Stimulated activated CD4-positive, alpha-beta T cell treated with anti-CD3 and anti-CD28 coated beads, Interleukin-1b, Interleukin-23, amount 100 ng/mL, for 1 hour (primary cell): ENCODE data around the gene CCDC59.
A peak's percentile ranks its signal among the peaks of the same experiment; 100 is the strongest.
"Not testable (repeated sequence)": the region's sequence is repeated elsewhere in the genome, so short reads cannot be mapped to it uniquely, and the experiment has no call there.

Experiments
- DNase-seq, 2 donors: peaks; one replicate each; pipeline ENCODE4 v3.0.0-alpha.2; 2020; ENCODE audit warnings: low read depth in 2 of 2

The CCDC59 gene

DNA sequence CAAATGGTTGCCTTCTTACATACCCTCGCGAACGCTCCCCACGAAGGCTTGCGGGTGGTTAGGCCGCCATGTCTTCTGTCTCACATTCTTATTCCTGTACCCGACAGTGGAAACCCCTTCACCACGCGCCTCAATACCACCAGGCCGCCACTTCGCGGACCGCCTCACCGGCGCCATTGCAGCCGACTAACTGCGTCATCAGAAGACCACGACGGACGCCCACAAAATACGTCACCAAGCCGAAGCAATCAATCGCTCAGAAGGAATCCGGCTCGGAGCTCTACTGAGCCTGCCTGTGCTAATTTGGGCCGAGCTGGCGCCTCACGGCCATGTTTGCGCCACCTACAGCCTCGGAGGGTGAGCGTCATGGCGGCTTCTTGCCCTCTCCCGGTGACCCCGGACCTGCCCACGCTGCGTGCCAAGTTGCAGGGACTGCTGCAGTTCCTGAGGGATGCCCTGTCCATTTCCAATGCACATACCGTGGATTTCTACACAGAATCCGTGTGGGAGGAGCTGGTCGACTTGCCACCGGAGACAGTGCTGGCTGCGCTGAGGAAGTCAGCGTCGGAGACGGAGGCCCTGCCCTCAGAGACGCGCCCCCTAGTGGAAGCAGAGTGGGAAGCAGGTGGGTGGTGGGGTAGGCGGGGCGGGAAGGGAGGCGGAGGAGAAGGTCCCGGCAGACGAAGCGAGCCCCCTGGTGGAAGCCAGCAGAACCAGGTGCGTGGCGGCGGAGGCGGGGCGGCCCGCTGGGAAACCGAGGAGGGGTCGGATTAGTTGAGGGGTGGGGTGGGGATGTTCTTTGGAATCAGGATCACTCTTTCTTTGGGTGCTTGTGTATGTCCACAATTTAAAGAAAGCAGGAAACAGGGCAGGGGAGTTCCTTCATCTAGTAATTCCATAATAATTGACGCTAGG lies at the start of gene CCDC59, which contains the start of gene METTL25:
TSS of gene CCDC59 (minus strand) at position 188 of the 915 bp plus-strand sequence. CDS start at position 177, 11 bp downstream.
TSS of gene METTL25 (plus strand) at position 330 of the 915 bp plus-strand sequence. CDS start at position 367, 37 bp downstream.
- peak; percentile 95 to 97 for DNase-seq

DNA sequence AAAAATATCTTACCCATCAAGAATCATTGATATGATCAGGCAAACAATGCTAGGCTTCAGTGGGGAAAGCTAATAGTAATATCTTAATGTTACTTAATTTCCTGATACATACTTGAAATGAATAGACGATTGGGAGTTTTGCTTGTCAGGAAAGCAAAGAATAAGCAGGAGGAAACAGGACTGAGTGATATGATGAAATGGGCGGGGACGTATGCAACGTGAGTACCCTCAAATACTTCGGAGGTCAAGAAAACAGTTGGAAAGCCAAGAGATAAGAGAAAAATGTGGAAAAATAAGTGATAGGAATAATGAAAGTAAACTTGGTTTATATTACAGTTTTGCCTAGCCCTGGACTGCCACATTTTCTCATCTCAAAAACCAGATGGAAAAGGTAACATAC lies 49.3 kb upstream of the CCDC59 start:
- no peak for DNase-seq

- no peak for DNase-seq
These were observed 48.5 kb upstream of the CCDC59 start for GRCh38 chr12:82406651-82407050.

GRCh38 chr12:82400819-82401218 lies 42.6 kb upstream of the CCDC59 start:
- DNase-seq: no peak

GRCh38 chr12:82398879-82399278 lies 40.7 kb upstream of the CCDC59 start:
- no peak for DNase-seq

GRCh38 chr12:82383930-82384552 lies 25.9 kb upstream of the CCDC59 start:
- DNase-seq: no peak

- no peak for DNase-seq
These were observed 20.8 kb upstream of the CCDC59 start for GRCh38 chr12:82378997-82379396.

DNA sequence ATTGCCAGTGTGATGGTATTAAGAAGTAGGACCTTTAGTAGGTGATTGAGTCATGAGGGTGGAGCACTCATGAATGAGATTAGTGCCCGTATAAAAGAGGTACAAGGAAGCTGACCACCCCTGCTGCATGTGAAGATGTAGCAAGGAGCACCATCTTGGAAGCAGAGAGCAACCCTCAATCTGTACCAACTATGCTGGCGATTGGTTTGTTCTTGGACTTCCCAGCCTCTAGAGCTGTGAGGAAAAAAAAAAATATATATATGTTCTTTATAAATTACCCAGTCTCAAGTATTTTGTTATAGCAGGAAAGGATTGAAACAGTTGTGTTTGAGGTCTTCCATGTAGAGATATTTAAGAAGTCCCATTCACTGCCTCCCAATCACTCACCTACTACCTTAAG lies 17.0 kb upstream of the CCDC59 start:
- no peak for DNase-seq

GRCh38 chr12:82366197-82366596 lies 8.0 kb upstream of the CCDC59 start:
- DNase-seq: no peak

DNA sequence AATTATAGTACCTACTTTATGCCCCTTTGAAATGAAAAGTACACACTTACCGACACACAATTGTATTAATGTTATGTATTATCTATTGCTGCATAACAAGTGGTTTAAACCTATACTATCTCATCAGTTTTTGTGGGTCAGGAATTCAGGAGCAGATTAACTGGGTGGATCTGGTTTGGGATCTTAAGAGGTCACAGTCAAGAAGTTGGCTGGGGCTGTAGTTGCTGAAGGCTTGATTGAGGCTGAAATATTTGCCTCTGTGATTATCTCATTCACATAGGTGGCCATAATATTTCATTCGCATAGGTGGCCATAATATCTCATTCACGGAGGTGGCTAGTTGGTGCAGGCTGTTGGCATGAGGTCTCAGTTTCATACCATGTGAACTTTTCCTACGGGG lies 5.8 kb upstream of the CCDC59 start:
- DNase-seq: no peak

- DNase-seq: no peak
These were observed 3.3 kb upstream of the CCDC59 start for GRCh38 chr12:82361461-82361915.

- DNase-seq: not testable (repeated sequence)
These were observed 2.6 kb upstream of the CCDC59 start for GRCh38 chr12:82360834-82361233.

DNA sequence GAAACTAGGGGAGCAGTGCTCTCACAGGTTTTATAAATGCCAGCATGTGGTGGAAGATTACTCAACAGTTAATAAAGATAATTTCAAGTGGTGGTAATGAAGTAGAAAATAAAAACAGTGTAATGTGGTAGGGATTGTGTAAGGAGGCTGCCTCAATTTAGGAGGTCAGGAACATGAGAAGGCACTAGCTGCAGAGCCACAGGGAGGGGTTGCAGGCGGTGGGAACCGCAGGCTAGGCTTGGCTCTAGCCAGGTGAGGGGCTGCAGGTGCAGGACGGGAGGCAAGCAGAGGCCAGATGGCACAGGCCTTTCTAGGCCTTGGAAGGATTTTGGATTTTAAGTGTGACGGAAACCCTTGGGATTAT lies 910 bp upstream of the CCDC59 start:
- DNase-seq: no peak

GRCh38 chr12:82357845-82358199 lies 365 bp downstream of the CCDC59 start:
- no peak for DNase-seq

GRCh38 chr12:82357340-82357739 lies 847 bp downstream of the CCDC59 start:
- no peak for DNase-seq

DNA sequence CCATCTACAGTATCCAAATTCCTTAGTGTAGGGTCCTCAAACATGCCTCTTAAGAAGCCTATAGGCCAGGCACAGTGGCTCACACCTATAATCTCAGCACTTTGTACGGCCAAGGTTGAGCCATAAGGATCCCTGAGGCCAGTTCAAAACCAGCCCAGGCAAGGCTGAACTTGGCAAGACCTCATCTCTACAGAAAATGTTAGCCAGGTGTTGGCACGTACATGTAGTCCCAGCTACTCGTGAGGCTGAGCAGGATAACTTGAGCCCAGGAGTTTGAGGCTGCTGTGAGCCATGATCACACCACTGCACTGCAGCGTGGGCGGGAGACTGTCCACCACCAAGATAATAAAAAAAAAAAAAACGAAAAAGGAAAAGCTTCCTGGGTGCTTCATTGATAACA lies 6.8 kb downstream of the CCDC59 start:
- no peak for DNase-seq

- DNase-seq: no peak
These were observed 8.0 kb downstream of the CCDC59 start for GRCh38 chr12:82350161-82350560.

DNA sequence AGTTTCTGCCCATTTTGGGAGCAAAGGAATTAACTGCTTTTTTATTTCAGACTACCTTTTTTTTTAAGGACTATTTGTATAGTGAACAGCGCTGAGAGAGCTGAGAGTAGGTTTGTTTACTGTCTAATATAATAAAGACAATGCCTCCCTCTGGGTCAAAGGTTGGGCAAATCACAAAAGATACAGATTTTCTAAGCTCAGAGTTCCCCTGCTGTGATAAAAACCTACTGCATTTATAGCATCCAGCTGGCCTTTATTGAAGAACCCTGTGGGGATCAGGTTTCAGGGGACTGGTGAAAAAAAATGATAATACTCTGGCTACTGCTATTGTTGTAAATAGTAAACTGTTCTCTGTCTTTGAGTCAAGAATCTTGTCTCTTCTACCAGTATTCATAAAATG lies 28.7 kb downstream of the CCDC59 start:
- no peak for DNase-seq

GRCh38 chr12:82327861-82328260 lies 30.3 kb downstream of the CCDC59 start:
- no peak for DNase-seq

DNA sequence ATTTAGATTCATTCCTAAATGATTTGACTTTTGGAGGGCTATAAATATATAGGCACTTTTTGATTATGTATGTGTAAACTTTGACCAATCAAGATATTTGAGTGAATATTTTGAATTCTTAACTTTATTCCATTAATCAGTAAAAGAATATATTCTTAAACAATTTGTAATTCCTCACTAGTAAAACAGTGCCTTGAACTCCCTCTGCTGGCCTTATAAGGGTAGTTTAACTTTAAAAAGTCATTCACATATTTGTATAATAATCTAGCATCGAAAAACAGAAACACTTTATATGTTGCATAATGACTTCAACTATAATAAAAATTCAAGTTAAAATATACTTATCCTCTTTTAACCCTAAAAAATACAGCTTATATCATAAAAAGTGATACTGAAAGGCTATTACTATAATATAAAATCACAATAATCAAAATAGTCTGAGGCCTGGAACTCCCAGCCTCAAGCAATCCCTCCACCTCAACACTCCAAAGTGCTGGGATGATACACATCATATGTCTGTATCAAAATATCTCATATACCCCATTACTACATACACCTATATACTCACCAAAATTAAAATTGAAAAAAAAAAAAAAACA lies 31.2 kb downstream of the CCDC59 start:
- DNase-seq: no peak

DNA sequence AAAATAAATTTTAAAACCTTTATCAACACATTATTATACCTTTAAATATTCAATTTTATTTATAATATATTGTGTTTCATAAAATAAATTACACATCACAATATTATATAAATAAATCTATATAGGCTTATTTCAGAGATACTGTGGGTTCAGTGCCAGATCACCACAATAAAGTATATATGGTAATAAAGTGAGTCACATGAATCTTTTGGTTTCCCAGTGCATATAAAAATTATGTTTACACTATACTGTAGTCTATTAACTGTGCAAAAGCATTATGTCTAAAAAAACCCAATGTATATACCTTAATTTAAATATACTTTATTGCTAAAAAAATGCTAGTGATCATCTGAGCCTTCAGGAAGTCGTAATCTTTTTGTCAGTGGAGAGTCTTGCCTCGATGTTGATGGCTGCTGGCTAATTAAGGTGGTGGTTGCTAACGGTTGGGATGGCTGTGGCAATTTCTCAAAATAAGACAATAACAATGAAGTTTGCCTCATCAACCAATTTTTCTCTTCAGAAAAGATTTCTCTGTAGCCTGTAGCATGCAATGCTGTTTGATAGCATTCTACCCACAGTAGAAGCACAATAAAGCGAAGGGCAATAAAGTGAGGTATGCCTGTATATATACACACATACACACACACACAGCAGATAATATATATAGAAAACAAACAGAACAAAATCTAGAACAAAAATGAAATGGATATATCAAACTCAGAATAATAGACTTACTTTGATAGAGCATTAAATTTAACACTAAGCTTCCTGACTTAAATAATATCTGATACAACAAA lies 32.4 kb downstream of the CCDC59 start:
- no peak for DNase-seq

- DNase-seq: no peak
These were observed 38.9 kb downstream of the CCDC59 start for GRCh38 chr12:82319276-82319675.
